ENCODE data around the gene TLCD5. TPM values are rescaled to one million over a fixed set of nuclear protein-coding genes. Genes with fewer than 3 reads are reported as not detected.

Gene TLCD5
- total RNA-seq, 2 donors from 2014 or later = 0.49 to 1.1 TPM

DNA sequence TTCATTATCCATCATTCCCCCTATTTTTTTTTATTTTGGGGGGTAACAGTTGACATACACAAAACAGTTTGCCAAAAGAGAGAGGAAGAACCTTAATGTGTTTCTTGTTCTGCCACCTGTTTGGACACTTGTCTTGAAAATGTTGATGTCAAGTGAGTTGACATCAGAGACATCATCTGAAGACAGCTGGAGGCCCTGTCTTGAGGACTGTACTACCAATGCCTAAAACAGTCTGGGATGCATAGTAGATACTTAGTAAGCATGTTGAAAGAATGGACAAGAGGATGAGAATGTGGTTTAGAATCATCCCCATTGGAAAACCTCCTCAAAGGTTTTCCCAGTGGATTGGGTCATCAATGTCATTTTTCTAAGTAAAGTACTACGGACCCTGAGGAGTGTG, 8.7 kb downstream of the TLCD5 start:
- DNase-seq = no peak
- ATAC-seq = no peak
- intact Hi-C loops (cut with DNase I, micrococcal nuclease) = no loop called here

DNA sequence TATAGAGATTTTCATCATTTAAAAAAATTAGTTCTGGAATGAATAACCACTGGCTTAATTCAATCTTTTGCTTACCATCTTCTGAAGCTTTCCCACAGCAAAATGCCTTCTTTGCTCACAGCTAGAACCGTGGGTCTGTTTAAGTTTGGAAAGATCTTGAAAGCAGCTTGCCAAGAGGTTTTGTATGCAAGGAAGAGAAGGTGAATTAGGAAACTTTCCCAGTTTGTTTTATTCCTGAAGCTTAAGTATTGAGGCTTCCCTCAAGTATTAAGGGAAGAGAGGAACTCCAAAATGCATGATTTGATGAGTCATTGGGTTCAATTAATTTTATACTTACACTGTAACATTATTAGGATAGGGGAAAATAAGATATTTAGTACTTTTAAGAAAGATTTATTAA, 9.2 kb downstream of the TLCD5 start:
- DNase-seq (no peak), ATAC-seq (no peak)
- intact Hi-C loops (cut with DNase I, micrococcal nuclease) = no loop called here

DNA sequence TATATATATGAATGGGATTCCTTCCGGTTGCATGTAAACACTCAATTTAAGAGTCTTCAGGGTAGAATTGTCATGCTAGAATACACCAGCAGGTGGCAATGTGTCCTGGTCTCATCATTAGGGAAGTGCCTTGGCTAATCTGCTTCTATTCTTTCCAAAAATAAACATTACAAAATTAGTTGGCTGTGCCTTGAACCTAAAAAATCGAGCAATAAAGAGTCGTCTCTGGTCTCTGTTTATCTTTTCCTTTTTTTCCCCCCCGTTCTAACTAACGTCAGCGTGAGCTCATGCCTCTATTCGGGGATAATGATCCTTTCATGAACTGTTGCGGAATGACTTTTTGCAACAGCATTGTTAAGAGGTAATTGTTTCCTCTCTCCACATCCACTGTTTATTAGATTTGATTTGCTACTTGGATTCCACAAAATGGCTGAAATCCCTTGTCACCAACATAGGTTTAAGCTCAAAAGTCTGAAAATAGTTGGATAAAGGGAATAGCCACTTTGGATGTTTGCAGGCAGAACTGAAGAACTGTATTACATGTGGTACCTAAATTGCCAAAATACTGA, 9.9 kb downstream of the TLCD5 start:
- ATAC-seq (peak; percentile 18), DNase-seq (peak; percentile 58 to 66)
- intact Hi-C loops (cut with DNase I, micrococcal nuclease) = no loop called here

DNA sequence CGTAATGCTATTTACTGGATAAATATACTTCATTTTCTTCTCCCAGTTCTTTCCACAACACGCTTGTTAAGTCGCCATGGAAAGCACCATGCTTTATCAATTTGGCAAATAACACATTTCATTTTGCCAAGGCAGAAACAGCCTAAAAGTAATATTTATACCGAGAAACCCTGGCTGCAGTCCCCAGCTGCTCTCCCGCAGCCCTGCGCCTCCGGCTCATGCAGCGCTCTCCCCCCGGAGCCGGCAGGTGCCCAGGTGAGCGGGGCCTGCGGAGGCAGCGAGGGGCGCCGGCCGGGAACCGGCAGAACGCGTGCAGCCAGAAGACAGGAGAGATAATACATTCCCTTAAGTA, 10.4 kb downstream of the TLCD5 start:
- intact Hi-C loops (cut with DNase I, micrococcal nuclease) = no loop called here
- peak; percentile 35 for ATAC-seq
- no peak for DNase-seq

DNA sequence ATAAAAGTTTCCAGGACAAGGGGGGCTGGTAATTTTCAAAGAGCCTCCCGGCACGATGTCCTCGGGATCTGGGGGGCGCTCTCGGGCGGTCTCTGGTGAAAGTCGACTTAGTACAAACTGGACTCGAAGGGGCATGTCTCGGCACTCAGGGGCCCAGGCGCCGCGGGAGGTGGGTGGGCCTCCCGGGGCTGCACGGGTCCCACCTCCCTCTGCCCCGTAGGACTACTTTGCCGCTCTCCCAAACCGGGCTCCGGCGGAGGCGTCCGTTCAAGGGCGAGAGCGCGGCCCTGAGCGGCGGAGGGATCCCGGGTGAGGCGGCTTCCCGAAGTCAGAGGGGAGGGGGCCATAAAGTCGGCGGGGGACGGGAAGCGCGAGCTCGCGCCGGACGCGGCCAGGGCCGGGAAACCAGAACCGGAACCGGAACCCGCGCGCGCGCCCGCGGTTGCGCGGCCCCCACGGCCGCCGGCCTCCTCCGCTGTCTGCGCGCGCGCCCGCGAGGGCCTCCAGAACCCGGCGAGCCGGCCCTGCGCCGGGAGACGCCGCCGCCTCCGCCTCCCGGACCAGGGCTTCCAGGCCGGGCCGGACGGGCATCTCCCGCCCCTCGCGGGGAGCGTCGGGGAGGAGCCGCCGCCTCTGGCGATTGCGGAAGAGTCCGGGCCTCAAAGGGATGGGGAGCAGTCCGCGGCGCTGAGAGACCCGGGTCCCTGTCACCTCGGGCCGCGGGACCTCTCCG, 11.0 kb downstream of the TLCD5 start, which contains the start of gene ARHGEF12:
ARHGEF12 (plus strand) TSS at position 506 of the 733 bp plus-strand sequence. CDS start 831 bp downstream, outside the sequence.
- intact Hi-C loops (cut with DNase I, micrococcal nuclease) = no loop called here
- DNase-seq (peak; percentile 97), ATAC-seq (peak; percentile 74)

DNA sequence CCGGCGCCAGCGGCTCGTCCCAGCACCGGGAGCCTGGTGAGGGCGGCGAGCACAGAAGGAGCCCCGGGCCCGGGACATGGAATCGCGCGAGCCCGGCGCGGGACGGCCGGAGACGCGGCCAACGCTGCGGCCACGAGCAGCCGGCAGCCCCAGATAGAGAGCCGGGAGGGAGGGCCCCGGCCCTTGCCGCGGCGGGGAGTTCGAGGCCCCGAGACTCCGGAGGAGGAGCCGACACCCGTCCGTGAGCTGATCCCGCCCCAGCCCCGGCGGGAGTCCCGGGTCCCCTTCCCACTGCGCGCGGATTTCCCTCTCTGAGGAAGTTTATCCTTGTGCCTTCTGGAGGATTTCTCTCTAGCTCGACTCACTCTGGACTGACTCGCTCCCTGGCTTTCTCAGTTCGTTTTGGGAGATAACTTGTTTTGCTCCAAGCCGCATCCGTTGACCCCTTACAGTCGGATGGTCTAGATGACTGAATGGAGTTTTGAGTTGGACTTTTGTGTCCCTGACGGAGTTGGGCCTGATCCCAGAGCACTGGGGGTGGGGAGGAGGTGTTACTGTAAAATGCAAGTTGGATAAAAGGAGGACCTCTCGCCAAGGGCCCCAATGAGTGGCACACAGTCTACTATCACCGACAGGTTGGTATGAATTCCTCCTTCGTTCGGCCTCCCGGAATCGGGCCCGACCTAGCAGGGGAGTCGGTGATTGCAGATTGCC, 11.7 kb downstream of the TLCD5 start:
- intact Hi-C loops (cut with DNase I, micrococcal nuclease) = no loop called here
- peak; percentile 52 for ATAC-seq
- DNase-seq = peak; percentile 51 to 67

DNA sequence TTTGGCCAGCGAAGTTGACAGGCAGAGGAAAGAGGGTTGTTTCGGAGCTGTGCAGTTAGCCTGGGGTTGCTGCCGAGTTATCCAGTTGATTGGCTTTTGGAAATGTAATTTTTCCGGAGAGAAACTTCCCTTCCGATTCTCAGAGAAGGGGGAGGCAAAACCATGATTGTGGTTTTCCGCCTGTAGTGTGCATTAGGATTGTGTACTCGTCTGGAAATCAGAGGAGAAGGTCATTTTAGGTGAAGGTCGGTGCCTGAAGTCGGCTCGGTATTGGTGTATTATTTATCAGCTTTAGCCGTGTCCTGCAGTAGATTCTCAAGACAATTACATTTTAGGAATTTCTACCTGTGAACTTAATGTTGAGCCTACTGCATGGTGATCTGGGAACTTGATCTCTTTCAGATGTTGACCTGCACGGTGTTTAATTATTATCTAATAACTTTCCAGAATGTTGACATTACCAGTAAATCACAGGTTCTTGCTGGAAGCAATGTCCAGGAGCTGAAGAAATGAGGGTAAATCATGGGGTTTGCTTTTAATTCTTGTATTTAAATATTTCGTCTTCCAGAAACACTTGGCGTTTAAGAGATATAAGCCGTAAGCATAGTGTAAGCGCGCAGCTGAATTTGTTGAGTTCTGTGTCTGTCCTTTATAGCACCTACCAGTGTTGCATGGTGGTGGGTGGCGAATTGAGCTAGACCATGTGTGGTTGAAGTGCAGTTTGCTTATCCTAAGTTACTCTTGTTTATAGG, 12.4 kb downstream of the TLCD5 start:
- intact Hi-C loops (cut with DNase I, micrococcal nuclease) = no loop called here
- no peak for DNase-seq
- ATAC-seq = no peak

DNA sequence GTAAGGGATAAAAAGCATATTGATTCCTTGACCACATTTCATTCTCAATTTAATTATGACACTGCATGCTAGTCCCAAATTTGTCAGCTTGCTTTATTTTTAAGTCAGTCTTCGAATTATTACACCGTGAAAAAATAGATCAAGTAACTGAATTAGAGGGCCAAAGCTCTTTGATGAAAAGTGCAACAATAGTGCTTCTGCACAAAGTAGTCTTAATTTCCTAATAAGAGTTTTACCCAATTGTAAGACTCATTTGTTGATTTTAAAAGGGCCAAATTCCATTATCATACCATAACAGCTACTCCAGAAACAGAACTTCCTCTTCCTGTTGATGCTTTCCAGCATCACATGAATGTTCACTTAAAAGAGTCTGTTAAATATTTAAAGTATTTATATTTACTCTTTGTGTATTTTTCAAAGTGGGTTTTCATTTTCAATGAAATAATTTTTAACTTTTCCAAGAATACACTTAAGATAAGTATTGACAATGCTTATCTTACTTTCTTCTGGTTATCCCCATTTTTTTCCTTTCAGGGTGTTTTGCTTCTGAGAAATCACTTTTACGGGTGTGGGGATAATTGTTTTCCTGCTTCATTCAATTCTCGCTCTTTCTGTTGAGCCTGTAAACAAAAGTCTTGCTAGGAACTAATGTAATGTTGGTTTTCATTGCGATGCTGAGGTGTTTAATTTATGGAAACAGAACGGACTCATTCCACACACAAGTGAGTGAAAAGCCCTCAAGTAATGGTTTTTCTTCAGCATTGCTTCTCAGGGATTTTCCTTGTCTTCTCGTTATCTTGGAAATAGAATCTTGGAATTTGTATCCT, 13.2 kb downstream of the TLCD5 start:
- DNase-seq (no peak), ATAC-seq (no peak)
- intact Hi-C loops (cut with DNase I, micrococcal nuclease) = no loop called here

DNA sequence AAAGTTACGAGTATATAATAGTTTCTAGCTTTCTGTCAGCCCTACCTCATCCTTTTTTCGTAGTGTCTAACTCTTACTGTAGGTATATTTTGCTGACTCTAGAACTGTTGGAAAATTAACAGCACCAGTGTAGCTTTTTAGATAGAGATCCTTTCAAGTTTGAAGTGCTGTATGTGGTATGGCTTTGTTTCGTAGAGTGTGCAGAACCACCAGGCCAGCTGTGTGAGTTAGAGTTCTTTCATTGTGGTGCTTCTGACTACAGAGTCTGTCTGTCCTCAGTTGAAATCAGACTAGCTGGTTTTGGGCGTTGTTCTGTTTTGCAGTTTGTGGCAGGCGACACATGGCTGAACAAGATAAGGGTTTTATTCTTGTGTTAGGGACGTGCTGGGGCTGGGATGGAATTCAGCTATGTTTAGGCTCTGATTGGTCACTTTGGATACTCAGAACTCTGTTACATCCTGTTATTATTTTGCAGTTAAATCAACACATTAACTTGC, 14.3 kb downstream of the TLCD5 start:
- ATAC-seq = peak; percentile 19
- DNase-seq = peak in 1 of 2 donors; percentile 23
- intact Hi-C loops (cut with DNase I, micrococcal nuclease) = no loop called here

- DNase-seq (no peak), ATAC-seq (no peak)
- intact Hi-C loops (cut with DNase I, micrococcal nuclease) = loop anchor here in 1 of 2 donors (10.0 kb wide), 1 partner anchor 54 kb away; no protein-coding TSS in a partner anchor
Measured at GRCh38 chr11:120340529-120340928, 15.4 kb downstream of the TLCD5 start.

DNA sequence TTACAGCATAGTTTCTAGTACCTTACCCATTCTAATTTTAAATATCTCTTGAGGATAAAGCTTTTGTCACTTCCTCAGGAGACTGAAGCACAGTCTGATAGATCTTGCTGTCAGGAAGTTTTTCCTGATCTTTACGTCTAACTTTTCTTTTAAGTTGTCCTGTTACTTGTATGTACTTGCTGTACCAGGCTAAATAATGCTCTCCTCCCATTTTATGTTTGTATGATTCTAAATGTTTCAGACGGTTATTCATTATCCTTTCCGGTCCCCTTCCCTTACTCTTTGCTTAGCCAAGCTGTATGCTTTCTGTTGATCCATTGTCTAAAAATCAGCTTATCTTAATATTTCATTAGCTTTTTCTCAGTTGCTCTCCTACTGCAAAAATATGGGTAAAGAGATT, 17.1 kb downstream of the TLCD5 start:
- ATAC-seq = no peak
- intact Hi-C loops (cut with DNase I, micrococcal nuclease) = loop anchor here in 1 of 2 donors (10.0 kb wide), 1 partner anchor 53 kb away; no protein-coding TSS in a partner anchor
- DNase-seq = no peak

DNA sequence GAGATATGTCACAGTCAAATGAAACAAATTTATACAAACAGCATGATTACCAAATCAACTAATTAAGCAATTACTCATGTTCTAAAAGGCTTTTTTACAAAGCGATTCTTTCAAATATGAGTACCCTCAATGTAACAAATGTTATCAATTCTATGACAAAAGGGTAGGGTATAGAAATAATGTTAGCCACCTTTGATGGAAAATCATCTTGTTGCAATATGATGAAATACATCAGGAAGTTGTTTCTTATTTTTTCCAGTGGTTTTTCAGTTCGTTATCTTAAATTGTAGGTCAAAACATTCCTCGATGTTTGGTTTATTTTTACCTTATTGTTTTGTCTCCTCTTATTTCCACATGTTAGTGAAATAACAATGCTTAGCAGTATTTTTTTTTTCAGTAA, 17.6 kb downstream of the TLCD5 start:
- ATAC-seq (no peak), DNase-seq (no peak)
- intact Hi-C loops (cut with DNase I, micrococcal nuclease) = loop anchor here in 1 of 2 donors (10.0 kb wide), 1 partner anchor 52 kb away; no protein-coding TSS in a partner anchor

- DNase-seq (no peak), ATAC-seq (no peak)
- intact Hi-C loops (cut with DNase I, micrococcal nuclease) = loop anchor here in 1 of 2 donors (10.0 kb wide), 1 partner anchor 51 kb away; no protein-coding TSS in a partner anchor
Measured at GRCh38 chr11:120343429-120343828, 18.3 kb downstream of the TLCD5 start.

- ATAC-seq = no peak
- no peak for DNase-seq
- intact Hi-C loops (cut with DNase I, micrococcal nuclease) = loop anchor here in 1 of 2 donors (10.0 kb wide), 1 partner anchor 50 kb away; no protein-coding TSS in a partner anchor
Measured at GRCh38 chr11:120344302-120345004, 19.4 kb downstream of the TLCD5 start.

DNA sequence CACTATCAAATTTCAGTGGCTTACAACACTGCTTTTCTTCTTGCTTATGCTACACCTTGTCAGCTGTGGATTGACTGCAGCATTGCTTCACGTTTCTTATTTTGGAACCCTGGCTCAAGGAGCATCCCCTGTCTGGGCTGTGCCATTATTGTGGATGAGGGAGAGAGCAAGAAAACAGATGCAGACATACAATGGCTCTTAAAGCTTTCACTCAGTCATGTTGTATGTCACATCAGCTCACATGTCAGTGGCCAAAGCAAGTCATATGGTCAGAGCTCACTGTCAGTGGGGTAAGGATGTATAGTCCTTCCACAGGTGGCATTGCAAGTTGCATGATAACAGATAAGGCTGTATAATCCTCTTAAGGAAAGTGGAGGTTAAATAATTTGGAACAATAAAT, 21.1 kb downstream of the TLCD5 start:
- ATAC-seq = peak; percentile 27
- no peak for DNase-seq
- intact Hi-C loops (cut with DNase I, micrococcal nuclease) = loop anchor here in 1 of 2 donors (10.0 kb wide), 1 partner anchor 49 kb away; no protein-coding TSS in a partner anchor

DNA sequence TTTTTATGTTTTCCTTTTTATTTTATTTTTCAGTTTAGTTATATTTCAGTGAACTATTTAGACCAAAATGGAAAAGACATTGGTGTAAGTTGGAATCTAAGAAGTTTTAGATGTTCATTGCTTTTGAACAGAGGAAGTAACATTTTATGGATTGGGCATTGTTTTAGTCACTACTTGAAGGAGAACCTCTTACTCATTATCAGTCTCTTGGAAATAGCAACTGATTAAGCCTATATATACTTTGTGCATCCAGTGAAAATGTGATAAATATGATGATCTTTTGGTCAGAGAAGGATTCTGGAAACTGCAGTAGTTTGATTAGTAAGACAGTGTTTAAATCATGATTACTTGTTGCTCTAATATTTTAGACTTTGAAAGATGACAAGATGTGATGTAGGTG, 25.5 kb downstream of the TLCD5 start:
- intact Hi-C loops (cut with DNase I, micrococcal nuclease) = no loop called here
- ATAC-seq (no peak), DNase-seq (no peak)

- peak; percentile 89 for ATAC-seq
- DNase-seq = peak in 1 of 2 donors; percentile 25
- intact Hi-C loops (cut with DNase I, micrococcal nuclease) = no loop called here
Measured at GRCh38 chr11:120352405-120352804, 27.3 kb downstream of the TLCD5 start.
